Astrocyte (in vitro differentiated cells and primary cell): ENCODE measurements around the gene ABTB2.

Source experiments
- CTCF ChIP-seq: IDR thresholded peaks from 2 replicates; pipeline ENCODE4 v1.5.1; 2011; ENCODE audit warnings: low read depth, mild to moderate bottlenecking, inconsistent platforms, low read length, moderate library complexity; ENCODE audit not compliant: insufficient read depth
- EZH2 ChIP-seq: IDR thresholded peaks from 2 replicates; pipeline ENCODE4 v1.6.1; 2012; ENCODE audit warnings: mild to moderate bottlenecking, low read length, inconsistent platforms; ENCODE audit not compliant: insufficient read depth

- TF ChIP-seq CTCF (no peak), EZH2 (no peak)
These were observed 217.7 kb downstream of the ABTB2 start for GRCh38 chr11:34140149-34140548.
